HG03108 (cell line): Measurements from ENCODE around the gene MAP9.
"Not testable (repeated sequence)": the region's sequence is repeated elsewhere in the genome, so short reads cannot be mapped to it uniquely, and the experiment has no call there.

Source experiments
- ATAC-seq: cut with Tn5 transposase; IDR thresholded peaks from one replicate; pipeline ENCODE4 v1.9.1; 2021; ENCODE audit warnings: moderate library complexity; ENCODE audit not compliant: unreplicated experiment

MAP9 gene

GRCh38 chr4:155376387-155377268, at the start of gene MAP9:
Gene MAP9 (minus strand): TSS chr4:155376965. CDS start chr4:155375850, 1,115 bp downstream.
- ATAC-seq = peak; percentile 98

- ATAC-seq = not testable (repeated sequence)
Observed at GRCh38 chr4:155424778-155425177, 48.0 kb upstream of the MAP9 start.

- ATAC-seq = no peak
Observed at GRCh38 chr4:155423671-155424070, 46.9 kb upstream of the MAP9 start.

- ATAC-seq = no peak
Observed at GRCh38 chr4:155419266-155419665, 42.5 kb upstream of the MAP9 start.

- ATAC-seq = no peak
Observed at GRCh38 chr4:155415662-155416061, 38.9 kb upstream of the MAP9 start.

- no peak for ATAC-seq
Observed at GRCh38 chr4:155413451-155413850, 36.7 kb upstream of the MAP9 start.

- no peak for ATAC-seq
Observed at GRCh38 chr4:155411546-155411945, 34.8 kb upstream of the MAP9 start.

GRCh38 chr4:155408796-155409195, 32.0 kb upstream of the MAP9 start:
- ATAC-seq = no peak

GRCh38 chr4:155407480-155407879, 30.7 kb upstream of the MAP9 start:
- no peak for ATAC-seq

- ATAC-seq = no peak
Observed at GRCh38 chr4:155405059-155405458, 28.3 kb upstream of the MAP9 start.

GRCh38 chr4:155403886-155404285, 27.1 kb upstream of the MAP9 start:
- ATAC-seq = no peak

GRCh38 chr4:155402941-155403340, 26.2 kb upstream of the MAP9 start:
- ATAC-seq = no peak

GRCh38 chr4:155400893-155401292, 24.1 kb upstream of the MAP9 start:
- ATAC-seq = no peak

- no peak for ATAC-seq
Observed at GRCh38 chr4:155399974-155400697, 23.4 kb upstream of the MAP9 start.

GRCh38 chr4:155392481-155393184, 15.9 kb upstream of the MAP9 start:
- no peak for ATAC-seq

- ATAC-seq = no peak
Observed at GRCh38 chr4:155391932-155392331, 15.2 kb upstream of the MAP9 start.

- no peak for ATAC-seq
Observed at GRCh38 chr4:155388162-155388561, 11.4 kb upstream of the MAP9 start.

GRCh38 chr4:155383541-155383940, 6.8 kb upstream of the MAP9 start:
- no peak for ATAC-seq

- no peak for ATAC-seq
Observed at GRCh38 chr4:155377276-155377675, 511 bp upstream of the MAP9 start.

GRCh38 chr4:155371432-155372043, 5.2 kb downstream of the MAP9 start:
- ATAC-seq = peak; percentile 29

- ATAC-seq = no peak
Observed at GRCh38 chr4:155367608-155368007, 9.2 kb downstream of the MAP9 start.
